ENCODE results near the gene SNX6.
"Not testable (repeated sequence)": the region's sequence is repeated elsewhere in the genome, so short reads cannot be mapped to it uniquely, and the experiment has no call there.

The SNX6 gene

DNA sequence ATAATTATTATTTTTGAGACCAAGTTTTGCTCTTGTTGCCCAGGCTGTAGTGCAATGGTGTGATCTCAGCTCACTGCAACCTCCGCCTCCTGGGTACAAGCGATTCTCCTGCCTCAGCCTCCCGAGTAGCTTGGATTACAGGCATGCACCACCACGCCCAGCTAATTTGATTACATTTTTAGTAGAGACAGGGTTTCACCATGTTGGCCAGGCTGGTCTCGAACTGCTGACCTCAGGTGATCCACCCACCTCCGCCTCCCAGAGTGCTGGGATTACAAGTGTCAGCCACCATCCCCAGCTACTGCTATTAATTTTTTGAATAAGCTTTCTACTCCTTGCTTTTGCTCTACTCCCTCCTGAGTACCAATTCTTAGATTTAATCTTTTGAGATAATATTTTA lies 108.9 kb downstream of the SNX6 start:
- DNase-seq (ENCODE audit: low spot score), result not testable (repeated sequence)

- not testable (repeated sequence) for DNase-seq (ENCODE audit: low spot score)
These were observed 109.5 kb downstream of the SNX6 start for GRCh38 chr14:34520304-34520970.
